Progenitor cell of endocrine pancreas (in vitro differentiated cells): ENCODE measurements around the gene DBF4B. TPM values are rescaled to one million over a fixed set of nuclear protein-coding genes. Genes with fewer than 3 reads are reported as not detected.

Source experiments
- DNase-seq: peaks from one replicate; pipeline ENCODE4 v3.0.0; 2021; ENCODE audit warnings: low spot score; ENCODE audit not compliant: unreplicated experiment
- H3K27ac Mint-ChIP-seq: 2 replicates; pipeline ENCODE4 v1.8.0; 2021; ENCODE audit warnings: mild to moderate bottlenecking, moderate library complexity, mixed read lengths
- H3K27me3 Mint-ChIP-seq: 2 replicates; pipeline ENCODE4 v1.8.0; 2021; ENCODE audit warnings: mixed read lengths
- H3K36me3 Mint-ChIP-seq: 2 replicates; pipeline ENCODE4 v1.8.0; 2022; ENCODE audit warnings: mixed read lengths; ENCODE audit not compliant: insufficient read depth
- H3K4me1 Mint-ChIP-seq: 2 replicates; pipeline ENCODE4 v1.8.0; 2021; ENCODE audit warnings: low read depth, mixed read lengths
- H3K4me3 Mint-ChIP-seq: 2 replicates; pipeline ENCODE4 v1.8.0; 2021; ENCODE audit warnings: low read depth, mild to moderate bottlenecking, moderate library complexity, mixed read lengths
- H3K9me3 Mint-ChIP-seq: 2 replicates; pipeline ENCODE4 v1.8.0; 2021; ENCODE audit warnings: low read depth, mixed read lengths
- CTCF ChIP-seq: fragments of 200-600 bp; sonication (generic); IDR thresholded peaks from one replicate; pipeline ENCODE4 v1.5.0; 2021; ENCODE audit warnings: antibody characterized with exemption, mild to moderate bottlenecking; ENCODE audit not compliant: unreplicated experiment
- total RNA-seq: library from RNA; stranded (reverse); gene quantifications from 2 replicates; pipeline ENCODE4 v1.2.1, GENCODE V29; 2021

Gene DBF4B
- total RNA-seq, 1 donor from 2014 or later: 27.2 TPM

- H3K27me3 Mint-ChIP-seq: peaks cover 35% of the 10 kb centered on the region
- no peak for DNase-seq
- TF ChIP-seq CTCF: peak; percentile 46
- no peaks in the 10 kb centered on the region for H3K36me3 Mint-ChIP-seq
- H3K9me3 Mint-ChIP-seq: no peaks in the 10 kb centered on the region
- peak overlapping the region; percentile 35 for H3K4me3 Mint-ChIP-seq
- H3K27ac Mint-ChIP-seq: no peak overlapping the region
- no peaks in the 10 kb centered on the region for H3K4me1 Mint-ChIP-seq
These were observed 50.8 kb downstream of the DBF4B start for GRCh38 chr17:44759086-44759915.

- DNase-seq: no peak
- H3K4me3 Mint-ChIP-seq: no peak overlapping the region
- H3K27me3 Mint-ChIP-seq: peaks cover 35% of the 10 kb centered on the region
These were observed 51.4 kb downstream of the DBF4B start for GRCh38 chr17:44759916-44760243.

GRCh38 chr17:44760474-44761308 lies 52.2 kb downstream of the DBF4B start:
- peaks cover 35% of the 10 kb centered on the region for H3K27me3 Mint-ChIP-seq
- TF ChIP-seq CTCF: no peak
- no peaks in the 10 kb centered on the region for H3K9me3 Mint-ChIP-seq
- no peak for DNase-seq
- H3K36me3 Mint-ChIP-seq: no peaks in the 10 kb centered on the region
- H3K4me3 Mint-ChIP-seq: no peak overlapping the region
- H3K27ac Mint-ChIP-seq: no peak overlapping the region
- no peaks in the 10 kb centered on the region for H3K4me1 Mint-ChIP-seq

More at GRCh38 chr17:44759916-44760243, 51.4 kb downstream of the DBF4B start:
- Mint-ChIP-seq H3K36me3 (no peaks in the 10 kb centered on the region), H3K4me1 (no peaks in the 10 kb centered on the region), H3K27ac (no peak overlapping the region), H3K9me3 (no peaks in the 10 kb centered on the region)
- TF ChIP-seq CTCF: no peak

GRCh38 chr17:44761932-44762810 lies 53.7 kb downstream of the DBF4B start:
- Mint-ChIP-seq H3K4me3 (no peak overlapping the region), H3K4me1 (no peaks in the 10 kb centered on the region)

More at GRCh38 chr17:44761932-44762810, 53.7 kb downstream of the DBF4B start:
- no peak overlapping the region for H3K27ac Mint-ChIP-seq
- DNase-seq: no peak
- no peaks in the 10 kb centered on the region for H3K36me3 Mint-ChIP-seq
- no peak for TF ChIP-seq CTCF
- peaks cover 36% of the 10 kb centered on the region for H3K27me3 Mint-ChIP-seq
- no peaks in the 10 kb centered on the region for H3K9me3 Mint-ChIP-seq
